H9 (cell line): ENCODE data around the gene AIFM1. TPM values are rescaled to one million over a fixed set of nuclear protein-coding genes. Genes with fewer than 3 reads are reported as not detected.

Source experiments
- DNase-seq: peaks from one replicate; pipeline ENCODE4 v3.0.0-alpha.2; 2017
- H2AFZ ChIP-seq: one replicate; pipeline ENCODE4 v1.6.1; 2013; ENCODE audit warnings: mild to moderate bottlenecking, low read length, control low read depth, moderate library complexity
- H2AK5ac ChIP-seq: 2 replicates; pipeline ENCODE4 v1.6.1; 2013; ENCODE audit warnings: low read length, control low read depth, mixed read lengths; ENCODE audit not compliant: insufficient read length
- H2BK120ac ChIP-seq: one replicate; pipeline ENCODE4 v1.6.1; 2013; ENCODE audit warnings: low read depth, mild to moderate bottlenecking, low read length, control low read depth, inconsistent platforms; ENCODE audit not compliant: poor library complexity, severe bottlenecking
- H2BK12ac ChIP-seq: 2 replicates; pipeline ENCODE4 v1.6.1; 2013; ENCODE audit warnings: low read length, control low read depth, mixed read lengths, low read depth; ENCODE audit not compliant: insufficient read length
- H2BK15ac ChIP-seq: 2 replicates; pipeline ENCODE4 v1.6.1; 2013; ENCODE audit warnings: low read depth, low read length, control low read depth
- H2BK20ac ChIP-seq: one replicate; pipeline ENCODE4 v1.6.1; 2013; ENCODE audit warnings: low read depth, mild to moderate bottlenecking, low read length, control low read depth, inconsistent platforms; ENCODE audit not compliant: poor library complexity, severe bottlenecking
- H2BK5ac ChIP-seq: 2 replicates; pipeline ENCODE4 v1.6.1; 2013; ENCODE audit warnings: low read length, control low read depth, mixed read lengths; ENCODE audit not compliant: insufficient read length
- H3K14ac ChIP-seq: 2 replicates; pipeline ENCODE4 v1.6.1; 2013; ENCODE audit warnings: low read length, control low read depth; ENCODE audit not compliant: insufficient read depth
- H3K18ac ChIP-seq: 2 replicates; pipeline ENCODE4 v1.6.1; 2013; ENCODE audit warnings: low read depth, mild to moderate bottlenecking, mixed read lengths, low read length, control low read depth; ENCODE audit not compliant: insufficient read length
- H3K23ac ChIP-seq: 2 replicates; pipeline ENCODE4 v1.6.1; 2013; ENCODE audit warnings: low read length, control low read depth, mixed read lengths, low read depth; ENCODE audit not compliant: insufficient read length
- H3K23me2 ChIP-seq: 2 replicates; pipeline ENCODE4 v1.6.1; 2013; ENCODE audit warnings: low read depth, mild to moderate bottlenecking, mixed read lengths, low read length, control low read depth; ENCODE audit not compliant: insufficient read length, poor library complexity, severe bottlenecking
- H3K27ac ChIP-seq: 2 replicates; pipeline ENCODE4 v1.5.1; 2013; ENCODE audit warnings: low read length, control low read depth, mixed read lengths, low read depth; ENCODE audit not compliant: insufficient read length
- H3K27me3 ChIP-seq: 2 replicates; pipeline ENCODE4 v1.6.1; 2013; ENCODE audit warnings: low read length, control low read depth, inconsistent platforms; ENCODE audit not compliant: insufficient read depth
- H3K4ac ChIP-seq: 2 replicates; pipeline ENCODE4 v1.6.1; 2013; ENCODE audit warnings: low read depth, mild to moderate bottlenecking, control low read depth, inconsistent platforms, low read length, moderate library complexity
- H3K4me1 ChIP-seq: 2 replicates; pipeline ENCODE4 v1.6.1; 2013; ENCODE audit warnings: low read length, control low read depth, inconsistent platforms; ENCODE audit not compliant: insufficient read depth
- H3K4me2 ChIP-seq: 2 replicates; pipeline ENCODE4 v1.6.1; 2013; ENCODE audit warnings: low read length, control low read depth, mixed read lengths; ENCODE audit not compliant: insufficient read length, insufficient read depth
- H3K56ac ChIP-seq: 2 replicates; pipeline ENCODE4 v1.6.1; 2013; ENCODE audit warnings: low read depth, mild to moderate bottlenecking, mixed read lengths, low read length, control low read depth; ENCODE audit not compliant: insufficient read length
- H3K79me1 ChIP-seq: 2 replicates; pipeline ENCODE4 v1.6.1; 2013; ENCODE audit warnings: low read depth, mild to moderate bottlenecking, moderate library complexity, low read length, control low read depth, inconsistent platforms; ENCODE audit not compliant: insufficient read depth, poor library complexity, severe bottlenecking
- H3K79me2 ChIP-seq: 2 replicates; pipeline ENCODE4 v1.6.1; 2013; ENCODE audit warnings: low read length, control low read depth, inconsistent platforms; ENCODE audit not compliant: insufficient read depth
- H3K9ac ChIP-seq: 2 replicates; pipeline ENCODE4 v1.6.1; 2013; ENCODE audit warnings: low read length, control low read depth, mixed read lengths; ENCODE audit not compliant: insufficient read length; ENCODE audit errors: extremely low read depth
- H3K9me3 ChIP-seq: one replicate; pipeline ENCODE4 v1.6.1; 2013; ENCODE audit warnings: low read depth, low read length, inconsistent platforms; ENCODE audit not compliant: control insufficient read depth
- H3T11ph ChIP-seq: one replicate; pipeline ENCODE4 v1.6.1; 2013; ENCODE audit warnings: mild to moderate bottlenecking, low read length, control low read depth, inconsistent platforms
- H4K20me1 ChIP-seq: one replicate; pipeline ENCODE4 v1.6.1; 2013; ENCODE audit not compliant: control insufficient read depth, insufficient read length, insufficient read depth
- H4K5ac ChIP-seq: 2 replicates; pipeline ENCODE4 v1.6.1; 2013; ENCODE audit warnings: low read depth, mild to moderate bottlenecking, mixed read lengths, low read length, control low read depth; ENCODE audit not compliant: insufficient read length
- H4K8ac ChIP-seq: replicated peaks from 2 replicates; pipeline ENCODE4 v1.6.1; 2013; ENCODE audit warnings: low read length, control low read depth, mixed read lengths, low read depth; ENCODE audit not compliant: insufficient read length
- H4K91ac ChIP-seq: 2 replicates; pipeline ENCODE4 v1.6.1; 2013; ENCODE audit warnings: low read depth, mild to moderate bottlenecking, moderate library complexity, mixed read lengths, low read length, control low read depth; ENCODE audit not compliant: insufficient read length
- H3K27ac Mint-ChIP-seq, 3 experiments: 2 replicates in 2 of 3; 3 replicates in 1 of 3; pipeline ENCODE4 v1.8.0; 2020 to 2021; ENCODE audit warnings: mixed read lengths in 3 of 3, mild to moderate bottlenecking in 1 of 3, moderate library complexity in 1 of 3
- H3K27me3 Mint-ChIP-seq: 2 replicates; pipeline ENCODE4 v1.8.0; 2021; ENCODE audit warnings: low read depth, mild to moderate bottlenecking, moderate library complexity, mixed read lengths
- H3K36me3 Mint-ChIP-seq, 3 experiments: 2 replicates in 2 of 3; 3 replicates in 1 of 3; pipeline ENCODE4 v1.8.0; 2020 to 2021; ENCODE audit warnings: low read depth in 3 of 3, mixed read lengths in 3 of 3; ENCODE audit not compliant: insufficient read depth in 1 of 3
- H3K4me1 Mint-ChIP-seq, 2 experiments: 2 replicates each; pipeline ENCODE4 v1.8.0; 2020; ENCODE audit warnings: mixed read lengths in 2 of 2
- H3K4me3 Mint-ChIP-seq, 2 experiments: 2 replicates in 1 of 2; 3 replicates in 1 of 2; pipeline ENCODE4 v1.8.0; 2020 to 2021; ENCODE audit warnings: mild to moderate bottlenecking in 2 of 2, mixed read lengths in 2 of 2, moderate library complexity in 1 of 2
- H3K9me3 Mint-ChIP-seq, 2 experiments: 2 replicates in 1 of 2; 3 replicates in 1 of 2; pipeline ENCODE4 v1.8.0; 2020; ENCODE audit warnings: mild to moderate bottlenecking in 2 of 2, mixed read lengths in 2 of 2, moderate library complexity in 1 of 2
- WGBS: extraction: QIAGEN DNeasy Blood & Tissue Kit; methylation state at CpG from one replicate; pipeline ENCODE4 v1.1.7; 2013; ENCODE audit warnings: missing lambda C conversion rate, low lambda C conversion rate, mixed read lengths; ENCODE audit not compliant: insufficient read length; ENCODE audit errors: extremely low coverage; 5-methylcytosine and 5-hydroxymethylcytosine counted together
- total RNA-seq: library from RNA; stranded (reverse); gene quantifications from 2 replicates; pipeline ENCODE4 v1.2.1, GENCODE V29; 2021
- TF ChIP-seq, protein P1 (sequence below): fragments of 200-600 bp; sonication (generic); conservative IDR thresholded peaks from 3 replicates; pipeline ENCODE4 v1.8.0; 2021; ENCODE audit warnings: antibody characterized with exemption, mild to moderate bottlenecking

AIFM1 gene
- total RNA-seq, 1 experiment from 2014 or later, result 43.7 TPM

DNA sequence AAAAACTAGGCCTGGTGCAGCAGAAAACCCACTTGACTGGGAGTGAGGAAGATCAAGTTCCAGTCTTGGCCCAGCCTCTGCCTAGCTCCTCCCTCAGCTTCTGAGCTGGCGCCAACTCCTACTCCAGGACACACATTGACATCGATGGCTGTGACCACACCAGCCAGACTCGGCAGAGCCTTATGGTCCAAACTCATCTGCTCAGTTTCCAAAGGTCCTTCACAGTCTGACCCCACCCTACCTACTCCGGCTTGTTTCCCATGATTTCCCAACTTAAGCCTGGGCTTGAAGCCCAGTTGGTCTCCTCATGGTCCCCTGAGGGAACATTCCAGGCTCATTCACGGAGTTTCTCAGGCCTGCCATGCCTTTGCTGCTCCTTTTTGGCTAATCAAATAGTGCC lies 65.5 kb downstream of the AIFM1 start:
- Histone ChIP-seq H2BK12ac (no peak overlapping the region), H3K9me3 (peaks cover 9% of the 10 kb centered on the region), H4K8ac (no peak overlapping the region), H2BK20ac (no peak overlapping the region), H3K9ac (no peak overlapping the region), H2AFZ (no peak overlapping the region), H4K5ac (no peak overlapping the region), H3K23ac (no peak overlapping the region), H3K27me3 (no peaks in the 10 kb centered on the region), H2BK15ac (no peak overlapping the region), H4K91ac (no peak overlapping the region), H3T11ph (no peak overlapping the region), H3K4me2 (no peak overlapping the region), H3K23me2 (no peaks in the 10 kb centered on the region), H3K4me1 (no peaks in the 10 kb centered on the region), H3K18ac (no peak overlapping the region), H4K20me1 (no peaks in the 10 kb centered on the region), H3K4ac (no peak overlapping the region), H3K14ac (no peak overlapping the region), H2BK5ac (no peak overlapping the region), H3K56ac (no peak overlapping the region), H3K79me1 (no peaks in the 10 kb centered on the region), H3K27ac (no peak overlapping the region), H2AK5ac (no peak overlapping the region), H3K79me2 (no peaks in the 10 kb centered on the region), H2BK120ac (no peak overlapping the region)
- H3K27me3 Mint-ChIP-seq, result no peaks in the 10 kb centered on the region; the same call in none of the 2 replicates
- H3K4me1 Mint-ChIP-seq, result peaks cover 5 to 9% of the 10 kb centered on the region in 2 experiments
- TF ChIP-seq, protein P1, sequence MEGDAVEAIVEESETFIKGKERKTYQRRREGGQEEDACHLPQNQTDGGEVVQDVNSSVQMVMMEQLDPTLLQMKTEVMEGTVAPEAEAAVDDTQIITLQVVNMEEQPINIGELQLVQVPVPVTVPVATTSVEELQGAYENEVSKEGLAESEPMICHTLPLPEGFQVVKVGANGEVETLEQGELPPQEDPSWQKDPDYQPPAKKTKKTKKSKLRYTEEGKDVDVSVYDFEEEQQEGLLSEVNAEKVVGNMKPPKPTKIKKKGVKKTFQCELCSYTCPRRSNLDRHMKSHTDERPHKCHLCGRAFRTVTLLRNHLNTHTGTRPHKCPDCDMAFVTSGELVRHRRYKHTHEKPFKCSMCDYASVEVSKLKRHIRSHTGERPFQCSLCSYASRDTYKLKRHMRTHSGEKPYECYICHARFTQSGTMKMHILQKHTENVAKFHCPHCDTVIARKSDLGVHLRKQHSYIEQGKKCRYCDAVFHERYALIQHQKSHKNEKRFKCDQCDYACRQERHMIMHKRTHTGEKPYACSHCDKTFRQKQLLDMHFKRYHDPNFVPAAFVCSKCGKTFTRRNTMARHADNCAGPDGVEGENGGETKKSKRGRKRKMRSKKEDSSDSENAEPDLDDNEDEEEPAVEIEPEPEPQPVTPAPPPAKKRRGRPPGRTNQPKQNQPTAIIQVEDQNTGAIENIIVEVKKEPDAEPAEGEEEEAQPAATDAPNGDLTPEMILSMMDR, result no peak
- H3K36me3 Mint-ChIP-seq, result no peaks in the 10 kb centered on the region; a peak in 1 of 7 replicates
- no peak overlapping the region for H3K27ac Mint-ChIP-seq
- H3K9me3 Mint-ChIP-seq, result peaks cover 0 to 74% of the 10 kb centered on the region in 2 experiments; a peak in 3 of 5 replicates
- no peak overlapping the region for H3K4me3 Mint-ChIP-seq
- DNase-seq, result no peak
- WGBS, result no CpG with 5 or more reads among the region's 5 CpGs
